HEK293 (cell line): Measurements from ENCODE around the gene ZFP36L1.

Source experiments
- CTCF ChIA-PET: fragments of 350-600 bp; formaldehyde crosslinking; extraction: SDS; loops from one replicate; lab custom pipeline; 2021; ENCODE audit warnings: antibody characterized with exemption; lab: Yijun Ruan, JAX
- POLR2A ChIA-PET: fragments of 300-600 bp; formaldehyde crosslinking; extraction: SDS; loops from one replicate; lab custom pipeline; 2020; ENCODE audit warnings: antibody characterized with exemption, inconsistent platforms; lab: Yijun Ruan, JAX
- H3K27ac ChIP-seq: fragments of 200-500 bp; sonication (Bioruptor generic); 2 replicates; pipeline ENCODE4 v1.5.1; 2014; ENCODE audit warnings: low read depth, low read length, control low read depth, inconsistent platforms; ENCODE audit errors: extremely low read depth
- H3K36me3 ChIP-seq, 2 experiments: fragments of 200-500 bp in 1 of 2; sonication (Bioruptor generic) in 1 of 2; 1 replicate in 1 of 2; 2 replicates in 1 of 2; pipeline ENCODE4 v1.5.1; 2014 to 2017; ENCODE audit warnings: inconsistent platforms in 2 of 2, low read length in 2 of 2; ENCODE audit not compliant: control insufficient read depth in 2 of 2, insufficient read depth in 1 of 2
- H3K4me1 ChIP-seq: fragments of 200-500 bp; sonication (Bioruptor generic); 2 replicates; pipeline ENCODE4 v1.5.1; 2014; ENCODE audit warnings: mild to moderate bottlenecking, low read length, inconsistent platforms; ENCODE audit not compliant: control insufficient read depth, insufficient read depth
- H3K4me3 ChIP-seq: 2 replicates; pipeline ENCODE4 v1.5.1; 2011; ENCODE audit warnings: low read depth, mild to moderate bottlenecking, control low read depth, low read length, moderate library complexity
- H3K9me3 ChIP-seq: fragments of 200-500 bp; sonication (Bioruptor generic); 2 replicates; pipeline ENCODE4 v1.5.1; 2014; ENCODE audit warnings: low read depth, low read length, inconsistent platforms; ENCODE audit not compliant: control insufficient read depth, insufficient read depth
- BCL6B ChIP-seq: fragments of 450-650 bp; formaldehyde crosslinking; IDR thresholded peaks from 2 replicates; pipeline ENCODE4 v1.5.1; 2017; ENCODE audit warnings: missing biosample characterization, missing genetic modification characterization
- EGR2 ChIP-seq: fragments of 450-650 bp; formaldehyde crosslinking; IDR thresholded peaks from 2 replicates; pipeline ENCODE4 v1.5.1; 2016; ENCODE audit warnings: low read depth, missing biosample characterization, missing genetic modification characterization
- KLF10 ChIP-seq: fragments of 450-650 bp; IDR thresholded peaks from 2 replicates; pipeline ENCODE4 v1.5.1; 2018; ENCODE audit warnings: missing biosample characterization, mild to moderate bottlenecking, missing genetic modification characterization
- PRDM10 ChIP-seq: fragments of 450-650 bp; formaldehyde crosslinking; IDR thresholded peaks from 2 replicates; pipeline ENCODE4 v1.5.1; 2016; ENCODE audit warnings: missing biosample characterization, missing genetic modification characterization
- SCRT1 ChIP-seq: fragments of 450-650 bp; formaldehyde crosslinking; IDR thresholded peaks from 2 replicates; pipeline ENCODE4 v1.5.1; 2016; ENCODE audit warnings: missing biosample characterization, missing genetic modification characterization, borderline replicate concordance
- SP3 ChIP-seq: fragments of 450-650 bp; formaldehyde crosslinking; IDR thresholded peaks from 2 replicates; pipeline ENCODE4 v1.5.1; 2016; ENCODE audit warnings: missing biosample characterization, missing genetic modification characterization
- TCF7L2 ChIP-seq: IDR thresholded peaks from 2 replicates; pipeline ENCODE4 v1.6.1; 2011; ENCODE audit warnings: low read depth, mild to moderate bottlenecking, inconsistent platforms, low read length, moderate library complexity, borderline replicate concordance
- ZBTB1 ChIP-seq: fragments of 450-650 bp; formaldehyde crosslinking; IDR thresholded peaks from 2 replicates; pipeline ENCODE4 v1.5.1; 2016; ENCODE audit warnings: missing biosample characterization, missing genetic modification characterization
- ZBTB17 ChIP-seq: fragments of 450-650 bp; formaldehyde crosslinking; IDR thresholded peaks from 2 replicates; pipeline ENCODE4 v1.5.1; 2016; ENCODE audit warnings: missing biosample characterization, missing genetic modification characterization
- ZFP69B ChIP-seq: fragments of 450-650 bp; formaldehyde crosslinking; IDR thresholded peaks from 2 replicates; pipeline ENCODE4 v1.5.1; 2016; ENCODE audit warnings: missing biosample characterization, missing genetic modification characterization
- ZNF146 ChIP-seq: fragments of 450-650 bp; formaldehyde crosslinking; IDR thresholded peaks from 2 replicates; pipeline ENCODE4 v1.5.1; 2016; ENCODE audit warnings: missing biosample characterization, missing genetic modification characterization
- ZNF174 ChIP-seq: fragments of 450-650 bp; formaldehyde crosslinking; IDR thresholded peaks from 2 replicates; pipeline ENCODE4 v1.5.0; 2017; ENCODE audit warnings: missing biosample characterization, mild to moderate bottlenecking, missing genetic modification characterization
- ZNF175 ChIP-seq: fragments of 450-650 bp; formaldehyde crosslinking; IDR thresholded peaks from 2 replicates; pipeline ENCODE4 v1.5.1; 2016; ENCODE audit warnings: missing biosample characterization, missing genetic modification characterization
- ZNF335 ChIP-seq: fragments of 450-650 bp; formaldehyde crosslinking; conservative IDR thresholded peaks from 2 replicates; pipeline ENCODE4 v1.5.1; 2016; ENCODE audit warnings: missing biosample characterization, missing genetic modification characterization
- ZNF426 ChIP-seq: fragments of 450-650 bp; formaldehyde crosslinking; IDR thresholded peaks from 2 replicates; pipeline ENCODE4 v1.5.1; 2017; ENCODE audit warnings: missing biosample characterization, missing genetic modification characterization, mild to moderate bottlenecking, inconsistent platforms, moderate library complexity
- ZNF510 ChIP-seq: fragments of 450-650 bp; formaldehyde crosslinking; IDR thresholded peaks from 2 replicates; pipeline ENCODE4 v1.5.1; 2018; ENCODE audit warnings: mild to moderate bottlenecking, missing genetic modification characterization, missing biosample characterization; ENCODE audit not compliant: insufficient replicate concordance
- ZNF521 ChIP-seq: fragments of 450-650 bp; formaldehyde crosslinking; IDR thresholded peaks from 2 replicates; pipeline ENCODE4 v1.5.1; 2017; ENCODE audit warnings: missing biosample characterization, mild to moderate bottlenecking, missing genetic modification characterization
- ZNF558 ChIP-seq: fragments of 450-650 bp; formaldehyde crosslinking; IDR thresholded peaks from 2 replicates; pipeline ENCODE4 v1.5.1; 2016; ENCODE audit warnings: missing biosample characterization, missing genetic modification characterization
- ZNF580 ChIP-seq: fragments of 450-650 bp; formaldehyde crosslinking; IDR thresholded peaks from 2 replicates; pipeline ENCODE4 v1.5.1; 2016; ENCODE audit warnings: missing biosample characterization, missing genetic modification characterization
- ZNF747 ChIP-seq: fragments of 450-650 bp; formaldehyde crosslinking; IDR thresholded peaks from 2 replicates; pipeline ENCODE4 v1.5.1; 2016; ENCODE audit warnings: missing biosample characterization, missing genetic modification characterization
- ZNF76 ChIP-seq: fragments of 450-650 bp; formaldehyde crosslinking; IDR thresholded peaks from 2 replicates; pipeline ENCODE4; 2016; ENCODE audit warnings: low read depth, missing biosample characterization, missing genetic modification characterization, borderline replicate concordance
- ZNF830 ChIP-seq: fragments of 450-650 bp; IDR thresholded peaks from 2 replicates; pipeline ENCODE4 v1.5.0; 2018; ENCODE audit warnings: missing biosample characterization, missing genetic modification characterization, low read depth, mild to moderate bottlenecking, moderate library complexity
- ZSCAN18 ChIP-seq: fragments of 450-650 bp; formaldehyde crosslinking; IDR thresholded peaks from 2 replicates; pipeline ENCODE4 v1.5.1; 2016; ENCODE audit warnings: missing biosample characterization, missing genetic modification characterization

Gene ZFP36L1

DNA sequence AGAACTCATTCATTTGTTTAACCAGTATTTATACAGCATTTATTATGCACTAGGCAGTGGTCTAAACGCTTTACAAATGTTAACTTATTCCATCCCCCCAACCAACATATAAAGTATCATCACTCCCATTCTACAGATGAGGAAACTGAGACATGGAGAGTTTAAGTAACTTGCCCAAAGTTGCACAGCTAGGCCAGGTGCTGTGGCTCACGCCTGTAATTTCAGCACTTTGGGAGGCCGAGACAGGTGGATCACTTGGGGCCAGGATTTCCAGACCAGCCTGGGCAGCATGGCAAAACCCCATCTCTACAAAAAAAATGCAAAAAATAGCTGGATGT, 37.9 kb downstream of the ZFP36L1 start:
- Histone ChIP-seq H3K4me1 (no peaks in the 10 kb centered on the region), H3K9me3 (no peaks in the 10 kb centered on the region)
- CTCF ChIA-PET = interaction anchor here (0.7 kb wide), 1 partner anchor 19 kb away, joined by 3 read pairs; no protein-coding TSS in a partner anchor
- POLR2A ChIA-PET = no interaction called here
- TF ChIP-seq ZBTB17 = no peak
- TF ChIP-seq ZNF146 (tag by site-specific recombination) = no peak
- TF ChIP-seq KLF10 (tag by site-specific recombination) = no peak
- TF ChIP-seq ZNF558 (tag by site-specific recombination) = no peak
- TF ChIP-seq ZNF175 (tag by site-specific recombination) = no peak
- TF ChIP-seq BCL6B (tag by site-specific recombination) = no peak
- TF ChIP-seq ZSCAN18 (tag by site-specific recombination) = no peak
- TF ChIP-seq ZNF426 = no peak
- TF ChIP-seq ZBTB1 = no peak
- TF ChIP-seq ZNF76 (tag by site-specific recombination) = no peak
- TF ChIP-seq EGR2 (tag by site-specific recombination) = no peak
- TF ChIP-seq ZNF521 (tag by site-specific recombination) = no peak
- TF ChIP-seq, all 188 proteins: peak for 0
- Histone ChIP-seq H3K36me3 (no peaks in the 10 kb centered on the region), H3K4me3 (no peak overlapping the region), H3K27ac (no peak overlapping the region)

DNA sequence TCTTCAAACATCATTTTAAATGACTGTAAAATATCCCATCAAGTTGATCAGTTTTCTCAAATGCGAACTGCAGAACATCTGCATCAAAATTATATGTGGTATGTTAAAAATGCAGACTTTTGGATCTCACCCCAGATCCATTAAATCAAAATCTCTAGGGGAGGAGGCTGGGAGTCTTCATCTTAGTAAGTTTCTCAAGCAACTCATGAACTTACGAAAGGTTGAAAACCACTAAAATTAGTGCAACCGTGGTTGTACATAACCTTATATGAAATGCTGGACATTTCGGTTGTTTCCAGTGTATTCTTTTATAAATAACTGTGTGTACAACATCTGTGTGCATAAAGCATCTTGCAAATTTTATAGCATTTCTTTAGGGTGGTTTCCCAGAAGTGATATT, 39.2 kb downstream of the ZFP36L1 start:
- TF ChIP-seq ZNF830 (tag by site-specific recombination) (no peak), ZNF747 (tag by site-specific recombination) (no peak), SP3 (tag by site-specific recombination) (no peak), ZNF174 (tag by site-specific recombination) (no peak), ZNF335 (tag by site-specific recombination) (no peak)
- TF ChIP-seq, all 188 proteins: peak for 0
- no peaks in the 10 kb centered on the region for H3K4me1 ChIP-seq
- H3K36me3 ChIP-seq = no peaks in the 10 kb centered on the region
- no peak overlapping the region for H3K4me3 ChIP-seq
- H3K27ac ChIP-seq = no peak overlapping the region
- CTCF ChIA-PET = no interaction called here
- H3K9me3 ChIP-seq = no peaks in the 10 kb centered on the region
- POLR2A ChIA-PET = no interaction called here

DNA sequence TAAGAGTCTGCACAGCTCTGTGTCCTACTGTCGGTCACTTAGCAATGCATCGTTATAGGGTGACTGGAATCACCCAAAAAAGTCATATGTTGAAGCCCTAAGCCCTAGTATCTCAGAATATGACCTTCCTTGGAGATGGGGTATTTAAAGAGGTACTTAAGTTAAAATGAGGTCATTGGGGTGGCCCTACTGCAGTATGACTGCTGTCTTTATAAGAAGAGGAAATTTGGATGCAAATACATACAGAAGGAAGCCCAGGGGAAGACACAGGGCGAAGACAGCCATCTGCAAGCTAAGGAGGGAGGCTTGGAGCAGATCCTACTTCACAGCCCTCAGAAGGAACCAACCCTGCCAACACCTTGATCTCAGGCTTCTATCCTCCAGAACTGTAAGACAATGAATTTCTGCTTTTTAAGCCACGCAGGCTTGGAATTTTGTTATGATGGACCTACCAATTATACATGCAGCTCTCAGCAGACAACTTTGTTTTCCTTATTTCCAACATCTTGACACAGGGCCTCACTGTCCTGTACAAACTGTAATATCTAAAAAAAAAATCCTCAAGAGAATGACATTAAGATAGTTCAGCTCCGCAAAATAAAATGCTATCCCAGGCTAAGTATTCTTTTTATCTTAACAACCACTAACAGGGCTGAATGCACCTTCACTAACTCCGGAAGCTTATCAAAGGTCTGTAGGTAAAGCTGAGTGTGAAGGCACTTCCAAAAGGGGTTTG, 40.4 kb downstream of the ZFP36L1 start:
- ChIA-PET CTCF (interaction anchor here (0.5 kb wide), 1 partner anchor 37 kb away, joined by 3 read pairs; no protein-coding TSS in a partner anchor), POLR2A (no interaction called here)
- Histone ChIP-seq H3K9me3 (no peaks in the 10 kb centered on the region), H3K36me3 (no peaks in the 10 kb centered on the region), H3K27ac (no peak overlapping the region), H3K4me1 (no peaks in the 10 kb centered on the region), H3K4me3 (no peak overlapping the region)
- no peak for TF ChIP-seq TCF7L2
- TF ChIP-seq SCRT1 (tag by site-specific recombination) = no peak
- no peak for TF ChIP-seq ZFP69B (tag by site-specific recombination)
- no peak for TF ChIP-seq ZNF580
- no peak for TF ChIP-seq ZNF510
- no peak for TF ChIP-seq PRDM10 (tag by site-specific recombination)
